AML-193 (cell line): ENCODE results near the gene IL25.
"Not testable (repeated sequence)": the region's sequence is repeated elsewhere in the genome, so short reads cannot be mapped to it uniquely, and the experiment has no call there.

Source experiments
- DNase-seq, 2 experiments: peaks; one replicate each; lab custom pipeline; 2025; lab: John Stamatoyannopoulos, UW

Gene IL25

GRCh38 chr14:23375527-23376251 lies 3.1 kb downstream of the IL25 start:
- DNase-seq, result no peak

GRCh38 chr14:23376482-23377197 lies 4.0 kb downstream of the IL25 start, which contains the start of gene CMTM5:
Gene CMTM5 (plus strand): TSS chr14:23377046. CDS start chr14:23377252, 206 bp downstream.
- DNase-seq, result no peak

GRCh38 chr14:23377198-23377550 lies 4.6 kb downstream of the IL25 start:
- no peak for DNase-seq

- DNase-seq, result no peak
Observed at GRCh38 chr14:23377573-23378563, 5.3 kb downstream of the IL25 start.

GRCh38 chr14:23378612-23379220 lies 6.1 kb downstream of the IL25 start:
- DNase-seq, result no peak

- peak; percentile 24 to 26 for DNase-seq
Observed at GRCh38 chr14:23379366-23380196, 7.0 kb downstream of the IL25 start.

GRCh38 chr14:23380197-23380914 lies 7.7 kb downstream of the IL25 start:
- DNase-seq, result no peak

GRCh38 chr14:23380976-23381375 lies 8.4 kb downstream of the IL25 start:
- no peak for DNase-seq

- DNase-seq, result no peak
Observed at GRCh38 chr14:23381871-23382270, 9.3 kb downstream of the IL25 start.

GRCh38 chr14:23382276-23382675 lies 9.7 kb downstream of the IL25 start:
- no peak for DNase-seq

GRCh38 chr14:23382731-23383440 lies 10.3 kb downstream of the IL25 start:
- no peak for DNase-seq

GRCh38 chr14:23384364-23385080 lies 11.9 kb downstream of the IL25 start:
- no peak for DNase-seq

GRCh38 chr14:23385244-23385641 lies 12.6 kb downstream of the IL25 start:
- DNase-seq, result no peak

- DNase-seq, result no peak
Observed at GRCh38 chr14:23385642-23386265, 13.1 kb downstream of the IL25 start.

GRCh38 chr14:23386266-23386657 lies 13.7 kb downstream of the IL25 start:
- not testable (repeated sequence) for DNase-seq

GRCh38 chr14:23386999-23387398 lies 14.4 kb downstream of the IL25 start:
- DNase-seq, result no peak

- no peak for DNase-seq
Observed at GRCh38 chr14:23387916-23388882, 15.6 kb downstream of the IL25 start.
